Medulla oblongata (tissue), 1 donor: ENCODE data around the gene STH.

Experiments used
- DNase-seq: peaks from one replicate; pipeline ENCODE4 v3.0.0-alpha.2; 2015; ENCODE audit errors: extremely low spot score

STH gene

GRCh38 chr17:45967378-45967777 is 31.7 kb upstream of the STH start:
- DNase-seq = no peak

- DNase-seq = no peak
These were observed 30.3 kb upstream of the STH start for GRCh38 chr17:45968732-45969131.

GRCh38 chr17:45969726-45970125 is 29.3 kb upstream of the STH start:
- DNase-seq = no peak

- DNase-seq = no peak
These were observed 28.4 kb upstream of the STH start for GRCh38 chr17:45970659-45971058.

- DNase-seq = no peak
These were observed 27.3 kb upstream of the STH start for GRCh38 chr17:45971698-45972141.

GRCh38 chr17:45972531-45972930 is 26.5 kb upstream of the STH start:
- no peak for DNase-seq

GRCh38 chr17:45973099-45973780 is 25.8 kb upstream of the STH start:
- no peak for DNase-seq

GRCh38 chr17:45973946-45974859 is 24.8 kb upstream of the STH start:
- DNase-seq = no peak

- DNase-seq = no peak
These were observed 24.0 kb upstream of the STH start for GRCh38 chr17:45974916-45975630.

- peak; percentile 45 for DNase-seq
These were observed 23.3 kb upstream of the STH start for GRCh38 chr17:45975640-45976295.

- no peak for DNase-seq
These were observed 22.7 kb upstream of the STH start for GRCh38 chr17:45976391-45976754.

- no peak for DNase-seq
These were observed 22.1 kb upstream of the STH start for GRCh38 chr17:45976755-45977505.

- no peak for DNase-seq
These were observed 21.6 kb upstream of the STH start for GRCh38 chr17:45977506-45977824.

- no peak for DNase-seq
These were observed 20.9 kb upstream of the STH start for GRCh38 chr17:45977976-45978626.

- no peak for DNase-seq
These were observed 19.9 kb upstream of the STH start for GRCh38 chr17:45979137-45979536.

GRCh38 chr17:45980855-45981254 is 18.2 kb upstream of the STH start:
- DNase-seq = no peak

GRCh38 chr17:45981306-45981705 is 17.7 kb upstream of the STH start:
- DNase-seq = no peak

GRCh38 chr17:45982791-45983613 is 16.0 kb upstream of the STH start:
- no peak for DNase-seq

GRCh38 chr17:45983614-45984310 is 15.3 kb upstream of the STH start:
- DNase-seq = no peak
